Measurements from ENCODE around the gene FTSJ1.
A peak's percentile ranks its signal among the peaks of the same experiment; 100 is the strongest.
"Not testable (repeated sequence)": the region's sequence is repeated elsewhere in the genome, so short reads cannot be mapped to it uniquely, and the experiment has no call there.

The FTSJ1 gene

GRCh38 chrX:48520455-48520854 lies 44.5 kb downstream of the FTSJ1 start:
- no peaks in the 10 kb centered on the region for H3K27me3 ChIP-seq (ENCODE audit: control insufficient read depth, insufficient read depth, low read length)
- H3K4me1 ChIP-seq (ENCODE audit: control insufficient read depth, insufficient read depth, low read length): no peaks in the 10 kb centered on the region
- no peaks in the 10 kb centered on the region for H3K36me3 ChIP-seq (ENCODE audit: control insufficient read depth, insufficient read depth, low read length)
- no peak overlapping the region for H3K27ac ChIP-seq (ENCODE audit: low read depth, low read length)
- H3K4me3 ChIP-seq (ENCODE audit: low read length): no peak overlapping the region
- no peak overlapping the region for H3K9ac ChIP-seq (ENCODE audit: low read length)

- no peaks in the 10 kb centered on the region for H3K36me3 ChIP-seq (ENCODE audit: control insufficient read depth, insufficient read depth, low read length)
- H3K4me3 ChIP-seq (ENCODE audit: low read length): peak overlapping the region; percentile 59
- no peaks in the 10 kb centered on the region for H3K4me1 ChIP-seq (ENCODE audit: control insufficient read depth, insufficient read depth, low read length)
- H3K27me3 ChIP-seq (ENCODE audit: control insufficient read depth, insufficient read depth, low read length): no peaks in the 10 kb centered on the region
- H3K27ac ChIP-seq (ENCODE audit: low read depth, low read length): peak overlapping the region; percentile 72
- no peak overlapping the region for H3K9ac ChIP-seq (ENCODE audit: low read length)
These were observed 45.0 kb downstream of the FTSJ1 start for GRCh38 chrX:48520976-48521352.

GRCh38 chrX:48521353-48522243 lies 45.6 kb downstream of the FTSJ1 start, which contains the start of gene EBP:
Gene EBP (plus strand): TSS chrX:48521808. CDS start chrX:48523772, 1,964 bp downstream.
- Histone ChIP-seq H3K9ac (ENCODE audit: low read length) (no peak within 1 kb of the TSS), H3K4me3 (ENCODE audit: low read length) (peak within 1 kb of the TSS; percentile 59), H3K27me3 (ENCODE audit: control insufficient read depth, insufficient read depth, low read length) (no peaks in the 10 kb centered on the region), H3K27ac (ENCODE audit: low read depth, low read length) (peak within 1 kb of the TSS; percentile 72), H3K36me3 (ENCODE audit: control insufficient read depth, insufficient read depth, low read length) (no peaks in the 10 kb centered on the region), H3K4me1 (ENCODE audit: control insufficient read depth, insufficient read depth, low read length) (no peaks in the 10 kb centered on the region)

- no peaks in the 10 kb centered on the region for H3K27me3 ChIP-seq (ENCODE audit: control insufficient read depth, insufficient read depth, low read length)
- peak overlapping the region; percentile 59 for H3K4me3 ChIP-seq (ENCODE audit: low read length)
- no peak overlapping the region for H3K9ac ChIP-seq (ENCODE audit: low read length)
- no peaks in the 10 kb centered on the region for H3K4me1 ChIP-seq (ENCODE audit: control insufficient read depth, insufficient read depth, low read length)
- H3K36me3 ChIP-seq (ENCODE audit: control insufficient read depth, insufficient read depth, low read length): no peaks in the 10 kb centered on the region
- H3K27ac ChIP-seq (ENCODE audit: low read depth, low read length): peak overlapping the region; percentile 72
These were observed 46.3 kb downstream of the FTSJ1 start for GRCh38 chrX:48522291-48522690.

- Histone ChIP-seq H3K36me3 (ENCODE audit: control insufficient read depth, insufficient read depth, low read length) (no peaks in the 10 kb centered on the region), H3K9ac (ENCODE audit: low read length) (no peak overlapping the region), H3K4me1 (ENCODE audit: control insufficient read depth, insufficient read depth, low read length) (no peaks in the 10 kb centered on the region), H3K27ac (ENCODE audit: low read depth, low read length) (no peak overlapping the region), H3K27me3 (ENCODE audit: control insufficient read depth, insufficient read depth, low read length) (no peaks in the 10 kb centered on the region), H3K4me3 (ENCODE audit: low read length) (no peak overlapping the region)
These were observed 47.7 kb downstream of the FTSJ1 start for GRCh38 chrX:48523682-48524081.

- not testable (repeated sequence) for H3K4me1 ChIP-seq (ENCODE audit: control insufficient read depth, insufficient read depth, low read length); H3K4me3 ChIP-seq (ENCODE audit: low read length); H3K27ac ChIP-seq (ENCODE audit: low read depth, low read length); H3K27me3 ChIP-seq (ENCODE audit: control insufficient read depth, insufficient read depth, low read length); H3K9ac ChIP-seq (ENCODE audit: low read length); H3K36me3 ChIP-seq (ENCODE audit: control insufficient read depth, insufficient read depth, low read length)
These were observed 49.9 kb downstream of the FTSJ1 start for GRCh38 chrX:48525853-48526252.

GRCh38 chrX:48530736-48531135 lies 54.7 kb downstream of the FTSJ1 start:
- H3K36me3 ChIP-seq (ENCODE audit: control insufficient read depth, insufficient read depth, low read length): no peaks in the 10 kb centered on the region
- no peak overlapping the region for H3K9ac ChIP-seq (ENCODE audit: low read length)
- H3K4me3 ChIP-seq (ENCODE audit: low read length): no peak overlapping the region
- no peak overlapping the region for H3K27ac ChIP-seq (ENCODE audit: low read depth, low read length)
- no peaks in the 10 kb centered on the region for H3K4me1 ChIP-seq (ENCODE audit: control insufficient read depth, insufficient read depth, low read length)
- peaks cover 7% of the 10 kb centered on the region for H3K27me3 ChIP-seq (ENCODE audit: control insufficient read depth, insufficient read depth, low read length)

GRCh38 chrX:48531358-48531959 lies 55.5 kb downstream of the FTSJ1 start:
- no peak overlapping the region for H3K27ac ChIP-seq (ENCODE audit: low read depth, low read length)
- no peaks in the 10 kb centered on the region for H3K4me1 ChIP-seq (ENCODE audit: control insufficient read depth, insufficient read depth, low read length)
- H3K4me3 ChIP-seq (ENCODE audit: low read length): no peak overlapping the region
- H3K36me3 ChIP-seq (ENCODE audit: control insufficient read depth, insufficient read depth, low read length): no peaks in the 10 kb centered on the region
- peaks cover 7% of the 10 kb centered on the region for H3K27me3 ChIP-seq (ENCODE audit: control insufficient read depth, insufficient read depth, low read length)
- no peak overlapping the region for H3K9ac ChIP-seq (ENCODE audit: low read length)

GRCh38 chrX:48532161-48532560 lies 56.2 kb downstream of the FTSJ1 start:
- Histone ChIP-seq H3K4me3 (ENCODE audit: low read length) (no peak overlapping the region), H3K4me1 (ENCODE audit: control insufficient read depth, insufficient read depth, low read length) (no peaks in the 10 kb centered on the region), H3K36me3 (ENCODE audit: control insufficient read depth, insufficient read depth, low read length) (no peaks in the 10 kb centered on the region), H3K9ac (ENCODE audit: low read length) (no peak overlapping the region), H3K27me3 (ENCODE audit: control insufficient read depth, insufficient read depth, low read length) (peaks cover 7% of the 10 kb centered on the region), H3K27ac (ENCODE audit: low read depth, low read length) (no peak overlapping the region)

- H3K4me1 ChIP-seq (ENCODE audit: control insufficient read depth, insufficient read depth, low read length): no peaks in the 10 kb centered on the region
- no peak overlapping the region for H3K27ac ChIP-seq (ENCODE audit: low read depth, low read length)
- H3K27me3 ChIP-seq (ENCODE audit: control insufficient read depth, insufficient read depth, low read length): peaks cover 7% of the 10 kb centered on the region
- H3K4me3 ChIP-seq (ENCODE audit: low read length): no peak overlapping the region
- no peak overlapping the region for H3K9ac ChIP-seq (ENCODE audit: low read length)
- H3K36me3 ChIP-seq (ENCODE audit: control insufficient read depth, insufficient read depth, low read length): no peaks in the 10 kb centered on the region
These were observed 57.2 kb downstream of the FTSJ1 start for GRCh38 chrX:48533165-48533564.
